ENCODE measurements around the gene TDRD9.

The TDRD9 gene, protein sequence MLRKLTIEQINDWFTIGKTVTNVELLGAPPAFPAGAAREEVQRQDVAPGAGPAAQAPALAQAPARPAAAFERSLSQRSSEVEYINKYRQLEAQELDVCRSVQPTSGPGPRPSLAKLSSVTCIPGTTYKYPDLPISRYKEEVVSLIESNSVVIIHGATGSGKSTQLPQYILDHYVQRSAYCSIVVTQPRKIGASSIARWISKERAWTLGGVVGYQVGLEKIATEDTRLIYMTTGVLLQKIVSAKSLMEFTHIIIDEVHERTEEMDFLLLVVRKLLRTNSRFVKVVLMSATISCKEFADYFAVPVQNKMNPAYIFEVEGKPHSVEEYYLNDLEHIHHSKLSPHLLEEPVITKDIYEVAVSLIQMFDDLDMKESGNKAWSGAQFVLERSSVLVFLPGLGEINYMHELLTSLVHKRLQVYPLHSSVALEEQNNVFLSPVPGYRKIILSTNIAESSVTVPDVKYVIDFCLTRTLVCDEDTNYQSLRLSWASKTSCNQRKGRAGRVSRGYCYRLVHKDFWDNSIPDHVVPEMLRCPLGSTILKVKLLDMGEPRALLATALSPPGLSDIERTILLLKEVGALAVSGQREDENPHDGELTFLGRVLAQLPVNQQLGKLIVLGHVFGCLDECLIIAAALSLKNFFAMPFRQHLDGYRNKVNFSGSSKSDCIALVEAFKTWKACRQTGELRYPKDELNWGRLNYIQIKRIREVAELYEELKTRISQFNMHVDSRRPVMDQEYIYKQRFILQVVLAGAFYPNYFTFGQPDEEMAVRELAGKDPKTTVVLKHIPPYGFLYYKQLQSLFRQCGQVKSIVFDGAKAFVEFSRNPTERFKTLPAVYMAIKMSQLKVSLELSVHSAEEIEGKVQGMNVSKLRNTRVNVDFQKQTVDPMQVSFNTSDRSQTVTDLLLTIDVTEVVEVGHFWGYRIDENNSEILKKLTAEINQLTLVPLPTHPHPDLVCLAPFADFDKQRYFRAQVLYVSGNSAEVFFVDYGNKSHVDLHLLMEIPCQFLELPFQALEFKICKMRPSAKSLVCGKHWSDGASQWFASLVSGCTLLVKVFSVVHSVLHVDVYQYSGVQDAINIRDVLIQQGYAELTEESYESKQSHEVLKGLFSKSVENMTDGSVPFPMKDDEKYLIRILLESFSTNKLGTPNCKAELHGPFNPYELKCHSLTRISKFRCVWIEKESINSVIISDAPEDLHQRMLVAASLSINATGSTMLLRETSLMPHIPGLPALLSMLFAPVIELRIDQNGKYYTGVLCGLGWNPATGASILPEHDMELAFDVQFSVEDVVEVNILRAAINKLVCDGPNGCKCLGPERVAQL (N-terminal part only)

GRCh38 chr14:103928011-103928890, at the start of gene TDRD9:
Gene TDRD9, plus strand, starts transcription at chr14:103928456. Its CDS starts 54 bp downstream, at chr14:103928510.
- no peaks in the 10 kb centered on the region for H3K36me3 ChIP-seq (ENCODE audit: control insufficient read depth, insufficient read depth, low read length, severe bottlenecking)
- no peak within 1 kb of the TSS for H3K9ac ChIP-seq (ENCODE audit: low read length)
- H3K4me1 ChIP-seq (ENCODE audit: control insufficient read depth, insufficient read depth, low read length) = no peaks in the 10 kb centered on the region
- DNase-seq (ENCODE audit: low read depth) = peak; percentile 54
- H3K27me3 ChIP-seq (replicated peaks; ENCODE audit: control insufficient read depth, insufficient read depth, low read length) = peaks cover 25% of the 10 kb centered on the region
- H3K4me3 ChIP-seq (ENCODE audit: low read length) = no peak within 1 kb of the TSS
- no peaks in the 10 kb centered on the region for H3K9me3 ChIP-seq (ENCODE audit: control insufficient read depth, low read length)

GRCh38 chr14:103879118-103879569, 49.1 kb upstream of the TDRD9 start:
- Histone ChIP-seq H3K36me3 (ENCODE audit: control insufficient read depth, insufficient read depth, low read length, severe bottlenecking) (no peaks in the 10 kb centered on the region), H3K9ac (ENCODE audit: low read length) (no peak overlapping the region), H3K27me3 (replicated peaks; ENCODE audit: control insufficient read depth, insufficient read depth, low read length) (peaks cover 14% of the 10 kb centered on the region), H3K4me3 (ENCODE audit: low read length) (no peak overlapping the region), H3K4me1 (ENCODE audit: control insufficient read depth, insufficient read depth, low read length) (peaks cover 18% of the 10 kb centered on the region), H3K9me3 (ENCODE audit: control insufficient read depth, low read length) (no peaks in the 10 kb centered on the region)
- no peak for DNase-seq (ENCODE audit: low read depth)

DNA sequence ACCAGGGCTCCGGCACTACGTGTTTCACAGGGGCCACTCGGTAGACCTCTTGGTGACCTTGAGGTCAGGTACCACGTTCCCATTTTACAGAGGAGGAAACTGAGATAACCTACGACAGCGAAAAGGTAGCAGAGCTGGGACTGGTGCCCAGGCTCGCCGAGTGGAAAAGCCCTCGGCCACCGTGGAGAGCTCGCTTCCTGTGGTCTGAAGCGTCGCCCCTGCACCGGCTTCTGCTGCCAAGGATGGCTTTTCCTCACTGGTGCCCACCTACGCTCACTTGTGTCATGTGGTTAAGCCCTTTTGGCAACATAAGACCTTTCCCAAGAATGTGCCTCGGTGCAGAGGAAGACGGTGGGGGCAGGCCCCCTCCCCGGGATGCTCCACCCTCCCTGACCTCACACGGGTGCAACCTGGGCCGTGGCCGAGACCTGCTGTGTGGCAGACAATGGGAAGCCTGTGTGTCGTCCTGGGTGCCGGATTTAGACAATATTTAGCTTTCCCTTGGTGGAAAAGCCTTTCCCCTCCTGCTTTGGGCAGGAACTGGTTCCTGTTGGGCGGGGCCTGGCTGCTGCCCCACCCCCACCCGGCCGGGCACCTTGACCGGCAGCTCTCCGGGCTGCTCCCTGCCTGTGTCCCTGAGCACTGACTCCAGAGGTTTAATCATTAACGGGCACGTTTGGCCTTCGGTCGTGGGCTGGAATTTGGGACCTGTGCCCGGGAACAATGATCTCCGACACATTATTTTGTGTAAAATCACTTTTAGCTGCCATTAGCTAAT, 48.5 kb upstream of the TDRD9 start:
- Histone ChIP-seq H3K4me3 (ENCODE audit: low read length) (peak overlapping the region; percentile 59), H3K36me3 (ENCODE audit: control insufficient read depth, insufficient read depth, low read length, severe bottlenecking) (no peaks in the 10 kb centered on the region)
- no peak for DNase-seq (ENCODE audit: low read depth)

GRCh38 chr14:103880348-103881267, 47.6 kb upstream of the TDRD9 start:
- no peaks in the 10 kb centered on the region for H3K36me3 ChIP-seq (ENCODE audit: control insufficient read depth, insufficient read depth, low read length, severe bottlenecking)
- peak overlapping the region; percentile 59 for H3K4me3 ChIP-seq (ENCODE audit: low read length)
- H3K4me1 ChIP-seq (ENCODE audit: control insufficient read depth, insufficient read depth, low read length) = peaks cover 18% of the 10 kb centered on the region
- peak overlapping the region; percentile 40 for H3K9ac ChIP-seq (ENCODE audit: low read length)
- peak; percentile 83 for DNase-seq (ENCODE audit: low read depth)
- no peaks in the 10 kb centered on the region for H3K9me3 ChIP-seq (ENCODE audit: control insufficient read depth, low read length)
- H3K27me3 ChIP-seq (replicated peaks; ENCODE audit: control insufficient read depth, insufficient read depth, low read length) = peaks cover 21% of the 10 kb centered on the region

More for the DNA sequence above, 48.5 kb upstream of the TDRD9 start:
- peak overlapping the region; percentile 40 for H3K9ac ChIP-seq (ENCODE audit: low read length)
- peaks cover 18% of the 10 kb centered on the region for H3K27me3 ChIP-seq (replicated peaks; ENCODE audit: control insufficient read depth, insufficient read depth, low read length)
- H3K9me3 ChIP-seq (ENCODE audit: control insufficient read depth, low read length) = no peaks in the 10 kb centered on the region
- peaks cover 18% of the 10 kb centered on the region for H3K4me1 ChIP-seq (ENCODE audit: control insufficient read depth, insufficient read depth, low read length)

DNA sequence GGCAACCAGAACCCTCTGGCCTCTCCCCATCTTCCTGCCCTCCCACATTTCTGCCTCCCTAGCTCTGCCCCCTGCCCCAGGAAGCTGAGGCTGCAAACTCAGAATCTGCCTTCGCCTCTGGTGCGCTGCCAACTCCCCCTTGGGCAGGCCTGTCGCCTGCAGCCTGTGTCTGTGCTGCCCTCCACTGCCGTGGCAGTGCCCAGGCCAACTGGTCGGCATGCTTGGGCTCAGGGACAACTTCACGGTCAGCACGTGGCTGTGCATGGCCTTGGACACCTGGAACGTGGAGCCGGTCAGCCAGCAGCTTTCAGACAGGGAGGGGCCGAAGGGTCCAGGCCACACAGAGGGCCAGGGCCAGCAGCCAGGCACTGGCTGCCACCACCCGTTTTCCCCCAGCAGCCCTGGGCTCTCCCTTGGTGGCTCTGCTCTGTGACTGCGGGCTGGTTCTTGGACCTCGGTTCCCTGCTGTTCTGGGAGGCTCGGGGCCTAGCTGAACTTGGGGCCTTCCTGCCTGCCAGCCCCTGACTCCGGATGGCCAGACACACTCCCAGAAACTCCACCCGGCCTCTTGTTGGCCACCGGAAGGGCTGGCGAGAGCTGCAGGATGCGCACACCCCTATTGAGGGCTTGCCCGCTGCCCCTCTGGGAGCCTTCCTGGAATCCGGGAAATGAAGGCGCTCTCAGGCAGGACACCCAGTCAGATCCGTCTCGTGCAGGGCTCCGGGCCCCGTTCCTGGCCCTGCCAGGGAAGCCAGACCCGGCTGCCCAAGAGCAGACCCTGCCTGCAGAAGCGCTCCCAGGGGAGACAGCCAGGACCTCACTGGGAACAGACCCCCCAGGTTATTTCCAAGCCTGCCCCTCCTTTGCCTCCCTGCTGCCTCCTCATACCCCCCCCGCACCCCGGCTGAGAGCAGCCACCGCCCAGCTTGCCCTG, 46.7 kb upstream of the TDRD9 start:
- Histone ChIP-seq H3K4me1 (ENCODE audit: control insufficient read depth, insufficient read depth, low read length) (peaks cover 23% of the 10 kb centered on the region), H3K27me3 (replicated peaks; ENCODE audit: control insufficient read depth, insufficient read depth, low read length) (peaks cover 29% of the 10 kb centered on the region), H3K9ac (ENCODE audit: low read length) (no peak overlapping the region), H3K36me3 (ENCODE audit: control insufficient read depth, insufficient read depth, low read length, severe bottlenecking) (no peaks in the 10 kb centered on the region), H3K4me3 (ENCODE audit: low read length) (no peak overlapping the region), H3K9me3 (ENCODE audit: control insufficient read depth, low read length) (no peaks in the 10 kb centered on the region)
- DNase-seq (ENCODE audit: low read depth) = no peak

DNA sequence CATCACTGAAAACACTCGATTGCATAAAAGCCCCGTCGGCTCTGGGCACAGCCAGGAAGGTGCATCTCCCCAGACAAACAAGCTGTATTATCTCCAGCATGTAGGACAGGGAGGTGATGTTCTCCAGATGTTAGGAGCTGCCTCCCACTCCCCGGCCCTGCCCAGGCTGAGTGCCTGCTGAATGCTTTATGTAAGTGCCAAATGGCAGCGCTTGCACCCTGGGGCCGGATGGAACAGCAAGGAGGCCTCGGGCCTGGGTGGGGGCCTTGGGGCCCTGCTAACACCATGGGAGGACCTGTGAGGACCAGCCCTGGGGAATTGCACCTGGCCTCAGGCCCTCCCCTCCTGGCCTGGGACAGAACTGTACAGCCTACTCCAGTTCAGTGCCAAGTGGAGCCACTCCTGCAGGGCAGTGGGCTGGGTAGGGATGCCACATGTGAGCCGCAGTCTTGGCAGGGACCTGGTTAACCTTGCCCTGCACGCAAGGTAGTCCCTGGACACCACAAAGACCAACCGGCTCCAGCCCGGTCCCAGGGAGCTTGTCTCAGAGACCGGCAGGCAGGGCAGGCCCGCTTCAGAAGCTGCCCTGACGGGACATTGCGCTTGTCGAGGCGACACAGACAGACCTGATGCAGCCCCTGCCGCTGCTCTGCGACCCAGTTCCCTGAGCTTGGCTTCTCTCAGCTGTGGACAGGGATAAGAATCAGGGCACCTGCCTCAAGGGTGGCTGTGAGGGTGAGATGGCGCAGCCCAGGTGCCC, 45.6 kb upstream of the TDRD9 start:
- H3K4me3 ChIP-seq (ENCODE audit: low read length) = no peak overlapping the region
- peaks cover 32% of the 10 kb centered on the region for H3K27me3 ChIP-seq (replicated peaks; ENCODE audit: control insufficient read depth, insufficient read depth, low read length)
- H3K9me3 ChIP-seq (ENCODE audit: control insufficient read depth, low read length) = no peaks in the 10 kb centered on the region
- H3K36me3 ChIP-seq (ENCODE audit: control insufficient read depth, insufficient read depth, low read length, severe bottlenecking) = no peaks in the 10 kb centered on the region
- H3K9ac ChIP-seq (ENCODE audit: low read length) = no peak overlapping the region
- H3K4me1 ChIP-seq (ENCODE audit: control insufficient read depth, insufficient read depth, low read length) = peaks cover 25% of the 10 kb centered on the region
- no peak for DNase-seq (ENCODE audit: low read depth)

- no peaks in the 10 kb centered on the region for H3K36me3 ChIP-seq (ENCODE audit: control insufficient read depth, insufficient read depth, low read length, severe bottlenecking)
- H3K4me1 ChIP-seq (ENCODE audit: control insufficient read depth, insufficient read depth, low read length) = peaks cover 25% of the 10 kb centered on the region
- peaks cover 32% of the 10 kb centered on the region for H3K27me3 ChIP-seq (replicated peaks; ENCODE audit: control insufficient read depth, insufficient read depth, low read length)
- DNase-seq (ENCODE audit: low read depth) = no peak
- no peak overlapping the region for H3K9ac ChIP-seq (ENCODE audit: low read length)
- H3K9me3 ChIP-seq (ENCODE audit: control insufficient read depth, low read length) = no peaks in the 10 kb centered on the region
- no peak overlapping the region for H3K4me3 ChIP-seq (ENCODE audit: low read length)
Observed at GRCh38 chr14:103883263-103883523, 45.1 kb upstream of the TDRD9 start.

DNA sequence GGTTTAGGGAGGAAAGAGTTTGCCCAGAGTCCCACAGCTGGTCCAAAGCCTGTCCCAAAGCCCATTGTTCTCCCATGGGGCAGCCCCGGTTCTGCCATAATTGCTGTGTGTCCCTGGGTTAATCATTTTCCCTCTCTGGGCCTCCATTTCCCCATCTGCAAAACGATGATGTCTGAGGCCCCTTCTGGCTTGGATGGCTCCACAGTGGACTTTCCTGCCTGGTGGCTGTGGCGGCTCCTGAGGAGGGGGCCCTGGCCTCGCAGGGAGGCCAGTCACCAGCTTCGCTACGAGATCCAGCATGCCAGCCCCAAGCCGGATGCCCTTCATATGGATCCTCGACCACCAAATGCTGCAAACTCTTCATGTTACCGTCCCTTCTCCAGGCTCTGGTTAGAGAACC, 43.4 kb upstream of the TDRD9 start:
- Histone ChIP-seq H3K4me1 (ENCODE audit: control insufficient read depth, insufficient read depth, low read length) (peaks cover 28% of the 10 kb centered on the region), H3K27me3 (replicated peaks; ENCODE audit: control insufficient read depth, insufficient read depth, low read length) (peaks cover 32% of the 10 kb centered on the region)

More for the DNA sequence above, 43.4 kb upstream of the TDRD9 start:
- H3K4me3 ChIP-seq (ENCODE audit: low read length) = no peak overlapping the region
- DNase-seq (ENCODE audit: low read depth) = no peak
- H3K9ac ChIP-seq (ENCODE audit: low read length) = no peak overlapping the region
- no peaks in the 10 kb centered on the region for H3K36me3 ChIP-seq (ENCODE audit: control insufficient read depth, insufficient read depth, low read length, severe bottlenecking)
- H3K9me3 ChIP-seq (ENCODE audit: control insufficient read depth, low read length) = no peaks in the 10 kb centered on the region

Data from adipocyte (in vitro differentiated cells).